KOPT-K1 (cell line): Measurements from ENCODE around the gene CFAP251.

Experiments
- H3K27ac ChIP-seq: fragments of 200-600 bp; sonication (generic); 2 replicates; pipeline ENCODE4 v1.5.1; 2016; ENCODE audit warnings: antibody characterized with exemption, mild to moderate bottlenecking, low read depth, low read length; ENCODE audit not compliant: poor library complexity, severe bottlenecking
- H3K36me3 ChIP-seq: fragments of 200-600 bp; sonication (generic); 2 replicates; pipeline ENCODE4 v1.5.1; 2017; ENCODE audit warnings: antibody characterized with exemption, mild to moderate bottlenecking, low read length, moderate library complexity; ENCODE audit not compliant: insufficient read depth
- H3K9me3 ChIP-seq: fragments of 200-600 bp; sonication (generic); 2 replicates; pipeline ENCODE4 v1.5.1; 2017; ENCODE audit warnings: antibody characterized with exemption, low read length, mild to moderate bottlenecking; ENCODE audit not compliant: insufficient read depth, poor library complexity, severe bottlenecking

CFAP251 gene

GRCh38 chr12:121892673-121893561 is 25.5 kb upstream of the CFAP251 start:
- H3K36me3 ChIP-seq, result peaks cover 47% of the 10 kb centered on the region
- H3K27ac ChIP-seq, result peak overlapping the region; percentile 14
- H3K9me3 ChIP-seq, result no peaks in the 10 kb centered on the region

DNA sequence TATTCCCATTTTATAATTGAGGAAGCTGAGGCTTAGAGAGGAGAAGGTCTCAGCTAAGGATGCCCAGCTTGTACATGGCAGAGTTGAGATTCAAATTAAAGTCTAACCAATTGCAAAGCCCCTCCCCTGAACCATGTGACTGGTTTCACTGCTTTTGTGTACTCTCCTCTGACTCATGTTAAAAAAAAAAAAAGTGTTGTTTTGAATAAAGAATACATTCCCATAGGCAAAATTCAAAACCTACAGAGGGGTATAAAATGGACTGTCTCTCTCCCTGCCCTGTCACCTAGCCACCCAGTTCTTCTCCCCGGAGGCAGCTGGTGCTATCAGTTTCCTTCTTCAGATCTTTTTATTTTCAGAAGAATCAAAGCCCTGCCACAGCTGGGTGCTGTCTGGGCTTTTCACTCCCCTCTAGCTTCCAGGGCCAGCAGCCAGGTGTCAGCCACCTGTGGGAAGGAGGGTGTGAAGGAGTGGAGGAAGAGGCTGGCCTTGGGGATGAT is 24.4 kb upstream of the CFAP251 start:
- H3K9me3 ChIP-seq, result no peaks in the 10 kb centered on the region
- H3K36me3 ChIP-seq, result peaks cover 56% of the 10 kb centered on the region
- peak overlapping the region; percentile 14 for H3K27ac ChIP-seq

DNA sequence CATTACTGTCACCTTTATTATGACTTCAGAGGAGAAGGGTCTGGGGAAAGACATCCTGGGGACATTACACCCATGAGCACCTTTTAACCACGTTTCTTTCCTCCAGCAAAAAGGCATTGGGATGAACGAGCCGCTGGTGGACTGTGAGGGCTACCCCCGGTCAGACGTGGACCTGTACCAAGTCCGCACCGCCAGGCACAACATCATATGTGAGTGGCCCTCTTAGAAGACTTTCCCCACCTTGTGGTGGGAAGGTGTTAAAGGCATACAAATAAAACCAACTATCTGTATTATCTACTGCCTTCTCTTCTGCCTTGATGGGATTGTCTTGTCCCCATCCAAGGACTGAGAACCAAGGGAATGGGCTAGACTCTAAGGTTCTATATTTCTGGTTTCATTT is 23.8 kb upstream of the CFAP251 start:
- H3K27ac ChIP-seq, result no peak overlapping the region
- H3K36me3 ChIP-seq, result peaks cover 62% of the 10 kb centered on the region
- no peaks in the 10 kb centered on the region for H3K9me3 ChIP-seq

DNA sequence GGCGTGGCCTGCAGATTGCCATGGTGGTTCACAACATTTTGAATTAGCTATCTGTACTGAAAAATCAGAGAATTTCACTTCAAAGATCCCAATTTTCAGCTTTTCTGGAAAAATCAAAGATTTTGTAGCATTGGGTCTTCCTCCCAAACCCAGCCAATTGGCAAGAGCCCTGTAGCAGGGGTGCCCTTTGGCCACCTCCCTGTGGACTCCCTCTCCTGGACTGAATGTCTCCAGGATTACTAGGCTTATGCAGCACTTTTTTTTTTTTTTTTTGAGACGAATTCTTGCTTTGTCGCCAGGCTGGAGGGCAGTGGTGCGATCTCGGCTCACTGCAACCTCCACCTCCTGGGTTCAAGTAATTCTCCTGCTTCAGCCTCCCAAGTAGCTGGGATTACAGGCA is 20.1 kb upstream of the CFAP251 start:
- peaks cover 83% of the 10 kb centered on the region for H3K36me3 ChIP-seq

GRCh38 chr12:121899590-121899989 is 18.8 kb upstream of the CFAP251 start:
- H3K9me3 ChIP-seq, result no peaks in the 10 kb centered on the region
- no peak overlapping the region for H3K27ac ChIP-seq
- peaks cover 90% of the 10 kb centered on the region for H3K36me3 ChIP-seq

More for the DNA sequence above, 20.1 kb upstream of the CFAP251 start:
- Histone ChIP-seq H3K9me3 (no peaks in the 10 kb centered on the region), H3K27ac (no peak overlapping the region)

DNA sequence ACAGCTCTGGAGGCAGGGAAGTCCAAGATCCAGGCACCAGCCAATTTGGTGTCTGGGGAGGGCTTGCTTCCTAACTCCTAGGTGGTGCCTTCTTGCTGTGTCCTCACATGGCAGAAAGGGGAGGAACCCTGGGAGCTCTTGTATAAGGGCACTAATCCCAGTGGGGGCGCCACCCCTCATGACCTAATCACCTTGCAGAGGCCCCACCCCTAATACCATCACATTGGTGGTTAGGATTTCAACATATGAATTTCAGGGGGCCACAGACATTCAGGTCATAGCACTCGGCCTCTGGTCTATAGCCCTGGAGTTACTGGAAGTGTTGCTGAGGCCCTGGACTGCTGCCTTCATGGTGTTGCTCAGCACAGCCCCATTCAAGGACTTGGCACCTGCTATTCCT is 15.2 kb upstream of the CFAP251 start:
- Histone ChIP-seq H3K27ac (no peak overlapping the region), H3K36me3 (peaks cover 92% of the 10 kb centered on the region), H3K9me3 (no peaks in the 10 kb centered on the region)

DNA sequence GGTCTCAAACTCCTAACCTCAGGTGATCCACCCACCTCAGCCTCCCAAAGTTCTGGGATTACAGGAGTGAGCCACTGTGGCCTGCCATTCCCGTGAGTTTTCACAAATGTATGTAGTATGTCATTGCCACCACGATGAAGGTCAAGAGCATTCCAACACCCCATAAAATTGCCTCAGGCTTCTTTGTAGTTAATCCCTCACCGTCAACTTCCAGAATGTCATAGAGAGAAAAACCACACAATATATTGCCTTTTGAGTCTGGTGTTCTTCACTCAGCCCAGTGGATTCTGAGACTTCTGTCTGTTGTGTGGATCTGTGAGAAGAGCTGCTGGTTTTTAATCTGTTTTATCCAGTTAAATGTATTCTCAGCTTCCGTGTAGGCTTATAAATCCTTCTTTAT is 12.6 kb upstream of the CFAP251 start:
- Histone ChIP-seq H3K36me3 (peaks cover 92% of the 10 kb centered on the region), H3K9me3 (no peaks in the 10 kb centered on the region), H3K27ac (no peak overlapping the region)

DNA sequence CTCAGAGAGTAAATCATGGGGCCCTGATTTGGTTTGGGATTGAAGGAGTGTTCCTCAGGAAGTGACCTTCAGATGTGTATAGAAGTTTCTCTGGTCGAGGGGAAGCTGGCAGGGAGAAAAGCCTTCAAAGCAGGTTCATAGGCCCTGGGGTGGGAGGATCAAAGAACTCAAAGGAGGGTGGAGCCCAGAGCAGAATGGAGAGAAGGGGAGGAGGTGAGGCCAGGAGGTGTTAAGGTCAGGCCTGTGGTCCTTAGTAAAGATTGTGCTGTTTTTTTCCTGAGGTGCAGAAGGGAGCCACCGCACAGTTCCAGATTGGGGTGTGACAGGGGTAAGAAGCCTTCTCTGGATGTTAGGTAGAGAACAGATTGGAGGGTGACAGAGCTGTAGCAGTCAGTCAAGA is 9.7 kb upstream of the CFAP251 start:
- no peaks in the 10 kb centered on the region for H3K9me3 ChIP-seq
- H3K27ac ChIP-seq, result no peak overlapping the region
- H3K36me3 ChIP-seq, result peaks cover 88% of the 10 kb centered on the region

DNA sequence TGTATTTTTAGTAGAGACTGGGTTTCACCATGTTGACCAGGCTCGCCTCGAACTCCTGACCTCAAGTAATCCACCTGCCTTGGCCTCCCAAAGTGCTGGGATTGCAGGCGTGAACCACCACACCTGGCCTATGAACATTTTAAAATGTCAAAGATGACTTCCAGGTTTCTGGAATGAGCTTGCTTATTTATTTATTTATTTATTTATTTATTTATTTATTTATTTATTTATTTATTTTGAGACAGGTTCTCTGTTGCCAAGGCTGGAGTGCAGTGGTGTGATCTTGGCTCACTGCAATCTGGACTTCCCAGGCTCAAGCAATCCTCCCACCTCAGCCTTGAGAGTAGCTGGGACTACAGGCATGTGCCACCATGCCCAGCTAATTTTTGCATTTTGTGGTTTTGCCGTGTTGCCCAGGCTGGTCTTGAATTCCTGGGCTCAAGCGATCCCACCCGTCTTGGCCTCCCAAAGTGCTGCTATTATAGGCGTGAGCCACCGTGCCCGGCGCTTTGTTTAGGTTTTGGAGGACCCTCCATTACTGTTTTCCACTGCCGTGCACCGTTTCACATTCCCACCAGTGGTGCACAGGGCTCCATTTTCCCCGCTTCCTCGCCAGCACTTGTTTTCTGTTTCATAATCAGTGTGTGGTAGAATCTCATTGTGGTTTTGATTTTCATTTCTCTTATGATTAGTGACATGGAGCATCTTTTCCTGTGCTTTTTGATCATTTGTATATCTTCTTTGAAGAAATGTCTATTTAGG is 6.4 kb upstream of the CFAP251 start:
- Histone ChIP-seq H3K36me3 (peaks cover 91% of the 10 kb centered on the region), H3K27ac (no peak overlapping the region), H3K9me3 (no peaks in the 10 kb centered on the region)

DNA sequence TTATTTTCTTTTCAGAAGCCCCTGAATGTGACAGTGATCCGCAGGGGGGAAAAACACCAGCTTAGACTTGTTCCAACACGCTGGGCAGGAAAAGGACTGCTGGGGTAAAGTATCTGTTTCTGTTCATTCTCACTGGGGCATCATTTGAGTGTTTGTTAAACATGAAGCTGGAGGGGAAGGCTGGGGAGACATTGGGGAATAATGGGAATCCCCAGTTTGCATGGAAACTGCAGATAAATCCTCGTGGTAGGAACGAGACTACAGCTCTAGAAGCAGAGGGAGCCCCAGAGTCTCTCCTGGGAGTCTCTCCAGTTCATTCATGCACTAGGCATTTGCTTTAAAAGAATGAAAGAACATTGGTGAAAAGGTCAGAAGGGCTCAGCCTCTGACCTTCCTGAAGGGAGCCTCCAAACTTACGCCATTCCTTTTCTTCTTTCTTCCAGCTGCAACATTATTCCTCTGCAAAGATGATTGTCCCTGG is 2.5 kb upstream of the CFAP251 start:
- no peaks in the 10 kb centered on the region for H3K9me3 ChIP-seq
- no peak overlapping the region for H3K27ac ChIP-seq
- peaks cover 66% of the 10 kb centered on the region for H3K36me3 ChIP-seq

GRCh38 chr12:121916719-121917118 is 1.7 kb upstream of the CFAP251 start:
- Histone ChIP-seq H3K36me3 (peaks cover 58% of the 10 kb centered on the region), H3K9me3 (no peaks in the 10 kb centered on the region), H3K27ac (no peak overlapping the region)

DNA sequence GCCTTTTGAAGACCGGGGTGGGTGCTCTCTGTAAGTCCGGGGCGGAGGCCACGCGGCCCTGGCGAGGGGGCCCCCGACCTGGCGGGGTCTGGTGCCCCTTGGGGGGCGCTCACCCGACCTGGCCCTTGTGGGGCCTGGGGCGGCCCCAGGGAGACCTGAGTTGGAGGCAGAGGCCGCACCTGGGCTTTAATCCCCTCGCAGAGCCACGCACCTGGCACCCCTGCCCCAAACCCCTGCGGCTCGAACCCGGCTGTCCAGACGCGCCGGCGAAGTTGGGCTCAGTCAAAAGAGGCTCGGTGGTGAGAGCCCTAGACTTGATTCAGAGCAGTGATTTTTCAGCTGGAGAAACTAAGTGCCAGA is 267 bp downstream of the CFAP251 start:
- H3K27ac ChIP-seq, result peak overlapping the region; percentile 41
- H3K36me3 ChIP-seq, result peaks cover 43% of the 10 kb centered on the region
- no peaks in the 10 kb centered on the region for H3K9me3 ChIP-seq

- Histone ChIP-seq H3K36me3 (peaks cover 20% of the 10 kb centered on the region), H3K27ac (no peak overlapping the region), H3K9me3 (no peaks in the 10 kb centered on the region)
Measured at GRCh38 chr12:121921066-121921465, 2.7 kb downstream of the CFAP251 start.

DNA sequence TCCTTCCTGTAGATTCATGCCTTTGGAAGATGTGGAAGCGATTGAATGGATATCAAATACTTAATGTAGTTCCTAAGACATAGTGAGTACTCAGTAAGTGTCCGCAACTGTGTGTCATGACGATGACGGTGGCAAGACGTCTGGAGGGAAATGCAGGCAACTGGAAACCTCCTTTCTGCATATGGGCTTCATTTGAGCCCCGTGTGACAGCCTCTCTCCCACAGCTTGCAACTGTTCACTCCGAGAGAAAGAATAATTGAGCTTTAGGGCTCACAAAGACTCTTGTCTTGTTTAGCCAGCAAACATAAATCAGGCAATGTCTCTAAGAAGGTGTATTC is 6.9 kb downstream of the CFAP251 start:
- Histone ChIP-seq H3K27ac (no peak overlapping the region), H3K9me3 (no peaks in the 10 kb centered on the region), H3K36me3 (no peaks in the 10 kb centered on the region)

- H3K27ac ChIP-seq, result no peak overlapping the region
- no peaks in the 10 kb centered on the region for H3K36me3 ChIP-seq
- H3K9me3 ChIP-seq, result no peaks in the 10 kb centered on the region
Measured at GRCh38 chr12:121926874-121927706, 8.7 kb downstream of the CFAP251 start.
